ENCODE results near the gene DNER. TPM values are rescaled to one million over a fixed set of nuclear protein-coding genes. Genes with fewer than 3 reads are reported as not detected.

Gene DNER
- total and polyA plus RNA-seq, 2 of the 13 experiments (the other 11 are each of a cell fraction or from before 2014, with no cell fraction given): not detected

GRCh38 chr2:229407170-229407569 lies 307.2 kb downstream of the DNER start:
- Histone ChIP-seq H3K4me3 (replicated peaks in 1 of 3; ENCODE audit: insufficient read depth in 1 of 3, low read depth in 2 of 3, low read length in 3 of 3) (no peak overlapping the region), H3K27me3 (ENCODE audit: control insufficient read depth in 1 of 2, insufficient read depth in 2 of 2, low read length in 2 of 2) (peaks cover 0 to 9% of the 10 kb centered on the region in 2 experiments; a peak in 2 of 5 replicates), H4K20me1 (ENCODE audit: insufficient read depth, low read length) (no peaks in the 10 kb centered on the region), H3K27ac (ENCODE audit: extremely low read length, insufficient read depth, low read length) (no peak overlapping the region), H2AFZ (ENCODE audit: low read length) (no peak overlapping the region), H3K36me3 (replicated peaks in 1 of 2; ENCODE audit: control insufficient read depth in 1 of 2, insufficient read depth in 2 of 2, low read length in 2 of 2) (no peaks in the 10 kb centered on the region), H3K9ac (ENCODE audit: insufficient read depth, low read depth, low read length) (no peak overlapping the region), H3K79me2 (ENCODE audit: insufficient read depth, low read length) (no peaks in the 10 kb centered on the region), H3K4me2 (ENCODE audit: low read depth, low read length) (peak overlapping the region; percentile 4; the same call in 1 of the 2 replicates), H3K9me3 (ENCODE audit: low read length) (no peaks in the 10 kb centered on the region), H3K4me1 (ENCODE audit: insufficient read depth, low read length) (no peaks in the 10 kb centered on the region)
- DNase-seq (ENCODE audit: low spot score) (peak; percentile 49), ATAC-seq (peak; percentile 88), FAIRE-seq (no peak)
- in situ Hi-C loops (cut with HindIII; ENCODE audit: extremely low pct_ligation_motif_present, low pct_unique_long_range_greater_than_20kb) (no loop called here), intact Hi-C loops (cut with micrococcal nuclease; ENCODE audit: unreplicated experiment) (no loop called here)
- no TSS peak for BruUV-seq (replicated peaks)
- 2% methylated on average over 13 of the region's 13 CpGs for WGBS (ENCODE audit: low lambda C conversion rate)
- POLR2A ChIA-PET: no interaction called here
- CTCF ChIA-PET (ENCODE audit: low intra/inter-chr PET ratio, low total read pairs): no interaction called here
- TF ChIP-seq RBAK (CRISPR knock-in tag; IDR thresholded peaks at IDR 0.05) (peak; percentile 70; the same call in 1 of the 2 replicates), ARID5B (CRISPR knock-in tag; IDR thresholded peaks at IDR 0.05) (peak; percentile 44), TFAP4 (IDR thresholded peaks at IDR 0.05; ENCODE audit: borderline replicate concordance, low read depth) (peak; percentile 48; the same call in 1 of the 2 replicates), JUND (CRISPR knock-in tag; IDR thresholded peaks at IDR 0.05) (0 out of 2 replicates have a peak, but pooled peaks have one; percentile 58), SOX5 (CRISPR knock-in tag; IDR thresholded peaks at IDR 0.05; ENCODE audit: borderline replicate concordance) (peak; percentile 47; the same call in 1 of the 2 replicates), SAP130 (CRISPR knock-in tag; IDR thresholded peaks at IDR 0.05; ENCODE audit: low read depth) (peak; percentile 46), GATAD2A (CRISPR knock-in tag; IDR thresholded peaks at IDR 0.05) (0 out of 2 replicates have a peak, but pooled peaks have one; percentile 11), IRF9 (CRISPR knock-in tag; IDR thresholded peaks at IDR 0.05; ENCODE audit: borderline replicate concordance) (no peak), WIZ (CRISPR knock-in tag; IDR thresholded peaks at IDR 0.05) (no peak), ZNF512 (CRISPR knock-in tag; IDR thresholded peaks at IDR 0.05) (no peak), ZXDC (CRISPR knock-in tag; IDR thresholded peaks at IDR 0.05) (no peak), PCBP1 (IDR thresholded peaks at IDR 0.05; ENCODE audit: borderline replicate concordance, low read depth, low read length) (no peak)

Data from HepG2 (cell line).